Keratinocyte (primary cell): ENCODE measurements around the gene HDGF. TPM values are rescaled to one million over a fixed set of nuclear protein-coding genes. Genes with fewer than 3 reads are reported as not detected.

Source experiments
- DNase-seq: peaks from one replicate; pipeline ENCODE4 v3.0.0-alpha.2; 2011; ENCODE audit warnings: low read depth, missing footprints, low spot score
- FAIRE-seq: peaks from 2 replicates; lab custom pipeline; 2011; peaks lifted over from hg19 to GRCh38; lab: Jason Lieb, UNC
- H2AFZ ChIP-seq: 2 replicates; pipeline ENCODE4 v1.6.0; 2012; ENCODE audit warnings: low read length, control low read depth, inconsistent platforms; ENCODE audit not compliant: control insufficient read depth
- H3K27ac ChIP-seq: 2 replicates; pipeline ENCODE4 v1.5.1; 2011; ENCODE audit warnings: low read length; ENCODE audit not compliant: control insufficient read depth, insufficient read depth
- H3K27me3 ChIP-seq: 3 replicates; pipeline ENCODE4 v1.6.0; 2011; ENCODE audit warnings: low read length; ENCODE audit not compliant: control insufficient read depth, insufficient read depth; ENCODE audit errors: extremely low read depth
- H3K36me3 ChIP-seq, 2 experiments: 2 replicates in 1 of 2; 3 replicates in 1 of 2; pipeline ENCODE4 v1.5.1; 2011; ENCODE audit warnings: low read length in 2 of 2, mild to moderate bottlenecking in 1 of 2; ENCODE audit not compliant: control insufficient read depth in 2 of 2, insufficient read depth in 2 of 2; ENCODE audit errors: extremely low read depth in 1 of 2
- H3K4me1 ChIP-seq: 3 replicates; pipeline ENCODE4 v1.5.1; 2011; ENCODE audit warnings: low read length; ENCODE audit not compliant: control insufficient read depth, insufficient read depth; ENCODE audit errors: extremely low read depth
- H3K4me2 ChIP-seq: 3 replicates; pipeline ENCODE4 v1.6.0; 2011; ENCODE audit warnings: low read depth, low read length; ENCODE audit not compliant: control insufficient read depth, insufficient read depth; ENCODE audit errors: extremely low read depth
- H3K4me3 ChIP-seq, 3 experiments: fragments of 200-600 bp in 1 of 3; sonication (generic) in 1 of 3; 2 replicates in 2 of 3; 3 replicates in 1 of 3; pipeline ENCODE4 v1.5.1; 2011 to 2016; ENCODE audit warnings: low read length in 3 of 3, mild to moderate bottlenecking in 3 of 3, control low read depth in 2 of 3, inconsistent platforms in 1 of 3, low read depth in 1 of 3, mixed read lengths in 1 of 3, mixed run types in 1 of 3, moderate library complexity in 1 of 3; ENCODE audit not compliant: control insufficient read depth in 2 of 3, insufficient read depth in 2 of 3; ENCODE audit errors: extremely low read depth in 1 of 3
- H3K79me2 ChIP-seq: 2 replicates; pipeline ENCODE4 v1.6.0; 2012; ENCODE audit warnings: low read length; ENCODE audit not compliant: control insufficient read depth, insufficient read depth
- H3K9ac ChIP-seq: 3 replicates; pipeline ENCODE4 v1.6.0; 2011; ENCODE audit warnings: low read length; ENCODE audit not compliant: control insufficient read depth, insufficient read depth; ENCODE audit errors: extremely low read depth
- H3K9me1 ChIP-seq: 3 replicates; pipeline ENCODE4 v1.6.0; 2011; ENCODE audit warnings: low read length; ENCODE audit not compliant: control insufficient read depth, insufficient read depth; ENCODE audit errors: extremely low read depth
- H3K9me3 ChIP-seq: 2 replicates; pipeline ENCODE4 v1.5.1; 2012; ENCODE audit warnings: low read depth, low read length; ENCODE audit not compliant: control insufficient read depth
- H4K20me1 ChIP-seq: 3 replicates; pipeline ENCODE4 v1.6.0; 2011; ENCODE audit warnings: low read length; ENCODE audit not compliant: control insufficient read depth, insufficient read depth; ENCODE audit errors: extremely low read depth
- EZH2 ChIP-seq: IDR thresholded peaks from one replicate; pipeline ENCODE4 v1.6.1; 2012; ENCODE audit warnings: inconsistent platforms, mild to moderate bottlenecking, low read length, moderate library complexity
- dilution Hi-C: fragments of 300-500 bp; cut with MboI; formaldehyde crosslinking; loops from one replicate; pipeline ENCODE4 v1.7.0; 2020; ENCODE audit warnings: low sequenced_read_pairs; ENCODE audit not compliant: extremely low pct_ligation_motif_present
- polyA plus RNA-seq, 5 experiments: library from polyadenylated mRNA; depleted of rRNA in 3 of 5; stranded (reverse) in 3 of 5; stranded (forward) in 1 of 5; unstranded in 1 of 5; fragments of >200 nt; gene quantifications; 1 replicate in 1 of 5; 2 replicates in 3 of 5; 3 replicates in 1 of 5; pipeline versions ENCODE4 v1.2.1 to v1.2.3, GENCODE V29; 2011 to 2012; ENCODE audit warnings: missing spikeins in 2 of 5, low read depth in 1 of 5, low replicate concordance in 1 of 5
- TF ChIP-seq, protein P1 (sequence below), 3 experiments: IDR thresholded peaks in 1 of 3; conservative IDR thresholded peaks in 1 of 3; optimal IDR thresholded peaks in 1 of 3; 2 replicates in 2 of 3; 3 replicates in 1 of 3; pipeline versions ENCODE3 to v1.5.1; 2011; ENCODE audit warnings: low read length in 3 of 3, mild to moderate bottlenecking in 3 of 3, moderate library complexity in 2 of 3, control low read depth in 1 of 3, inconsistent platforms in 1 of 3; ENCODE audit not compliant: insufficient read depth in 2 of 3; ENCODE audit errors: extremely low read depth in 1 of 3

Gene HDGF
- polyA plus RNA-seq, 1 donor (not counting 4 experiments of a cell fraction or from before 2014, with no cell fraction given), result 240 TPM

GRCh38 chr1:156789621-156790318, 38.3 kb upstream of the HDGF start:
- TF ChIP-seq, protein P1, sequence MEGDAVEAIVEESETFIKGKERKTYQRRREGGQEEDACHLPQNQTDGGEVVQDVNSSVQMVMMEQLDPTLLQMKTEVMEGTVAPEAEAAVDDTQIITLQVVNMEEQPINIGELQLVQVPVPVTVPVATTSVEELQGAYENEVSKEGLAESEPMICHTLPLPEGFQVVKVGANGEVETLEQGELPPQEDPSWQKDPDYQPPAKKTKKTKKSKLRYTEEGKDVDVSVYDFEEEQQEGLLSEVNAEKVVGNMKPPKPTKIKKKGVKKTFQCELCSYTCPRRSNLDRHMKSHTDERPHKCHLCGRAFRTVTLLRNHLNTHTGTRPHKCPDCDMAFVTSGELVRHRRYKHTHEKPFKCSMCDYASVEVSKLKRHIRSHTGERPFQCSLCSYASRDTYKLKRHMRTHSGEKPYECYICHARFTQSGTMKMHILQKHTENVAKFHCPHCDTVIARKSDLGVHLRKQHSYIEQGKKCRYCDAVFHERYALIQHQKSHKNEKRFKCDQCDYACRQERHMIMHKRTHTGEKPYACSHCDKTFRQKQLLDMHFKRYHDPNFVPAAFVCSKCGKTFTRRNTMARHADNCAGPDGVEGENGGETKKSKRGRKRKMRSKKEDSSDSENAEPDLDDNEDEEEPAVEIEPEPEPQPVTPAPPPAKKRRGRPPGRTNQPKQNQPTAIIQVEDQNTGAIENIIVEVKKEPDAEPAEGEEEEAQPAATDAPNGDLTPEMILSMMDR (optimal IDR thresholded peaks at IDR 0.05 in 1 of 3, IDR thresholded peaks at IDR 0.05 in 1 of 3, conservative IDR thresholded peaks at IDR 0.05 in 1 of 3; ENCODE audit: extremely low read depth in 1 of 3, insufficient read depth in 2 of 3, low read length in 3 of 3), result no peak
- no peak for TF ChIP-seq EZH2
- Histone ChIP-seq H3K27ac (no peak overlapping the region), H3K4me3 (no peak overlapping the region), H3K79me2 (peaks cover 15% of the 10 kb centered on the region), H3K36me3 (peaks cover 23 to 37% of the 10 kb centered on the region in 2 experiments), H3K27me3 (no peaks in the 10 kb centered on the region), H3K9me3 (no peaks in the 10 kb centered on the region), H4K20me1 (no peaks in the 10 kb centered on the region), H3K4me1 (no peaks in the 10 kb centered on the region), H3K9ac (no peak overlapping the region), H3K9me1 (no peaks in the 10 kb centered on the region), H3K4me2 (no peak overlapping the region), H2AFZ (no peak overlapping the region)
- FAIRE-seq, result no peak
- DNase-seq, result no peak
- dilution Hi-C loops, result no loop called here

DNA sequence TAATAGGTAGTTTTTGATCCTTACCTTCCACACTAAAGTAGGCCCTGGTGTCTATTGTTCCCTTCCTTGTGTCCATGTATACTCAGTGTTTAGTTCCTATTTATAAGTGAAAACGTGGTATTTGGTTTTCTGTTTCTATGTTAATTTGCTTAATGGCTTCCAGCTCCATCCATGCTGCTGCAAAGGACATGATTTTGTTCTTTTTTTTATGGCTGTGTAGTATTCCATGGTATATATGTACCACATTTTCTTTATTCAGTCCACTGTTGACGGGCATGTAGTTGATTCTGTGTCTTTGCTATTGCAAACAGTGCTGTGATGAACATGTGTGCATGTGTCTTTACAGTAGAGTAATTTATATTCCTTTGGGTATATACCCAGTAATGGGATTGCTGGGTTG, 36.7 kb upstream of the HDGF start:
- no peak overlapping the region for H3K9ac ChIP-seq
- H3K27me3 ChIP-seq, result no peaks in the 10 kb centered on the region
- H3K27ac ChIP-seq, result no peak overlapping the region
- DNase-seq (no peak), FAIRE-seq (no peak)
- H3K4me3 ChIP-seq, result no peak overlapping the region
- peaks cover 26 to 30% of the 10 kb centered on the region in 2 experiments for H3K36me3 ChIP-seq
- no peaks in the 10 kb centered on the region for H3K9me3 ChIP-seq
- no peaks in the 10 kb centered on the region for H3K9me1 ChIP-seq
- no peak overlapping the region for H3K4me2 ChIP-seq
- no peaks in the 10 kb centered on the region for H4K20me1 ChIP-seq
- dilution Hi-C loops, result no loop called here
- H3K79me2 ChIP-seq, result peaks cover 23% of the 10 kb centered on the region
- H2AFZ ChIP-seq, result no peak overlapping the region
- TF ChIP-seq, protein P1 (optimal IDR thresholded peaks at IDR 0.05 in 1 of 3, IDR thresholded peaks at IDR 0.05 in 1 of 3, conservative IDR thresholded peaks at IDR 0.05 in 1 of 3; ENCODE audit: extremely low read depth in 1 of 3, insufficient read depth in 2 of 3, low read length in 3 of 3), result no peak
- no peak for TF ChIP-seq EZH2
- H3K4me1 ChIP-seq, result no peaks in the 10 kb centered on the region
